ENCODE data around the gene CD177. TPM values are rescaled to one million over a fixed set of nuclear protein-coding genes. Genes with fewer than 3 reads are reported as not detected.
A peak's percentile ranks its signal among the peaks of the same experiment; 100 is the strongest.

Gene CD177
- total and polyA plus RNA-seq, 2 of the 8 experiments (the other 6 are each of a cell fraction or from before 2014, with no cell fraction given): 3.4 to 10.0 TPM

DNA sequence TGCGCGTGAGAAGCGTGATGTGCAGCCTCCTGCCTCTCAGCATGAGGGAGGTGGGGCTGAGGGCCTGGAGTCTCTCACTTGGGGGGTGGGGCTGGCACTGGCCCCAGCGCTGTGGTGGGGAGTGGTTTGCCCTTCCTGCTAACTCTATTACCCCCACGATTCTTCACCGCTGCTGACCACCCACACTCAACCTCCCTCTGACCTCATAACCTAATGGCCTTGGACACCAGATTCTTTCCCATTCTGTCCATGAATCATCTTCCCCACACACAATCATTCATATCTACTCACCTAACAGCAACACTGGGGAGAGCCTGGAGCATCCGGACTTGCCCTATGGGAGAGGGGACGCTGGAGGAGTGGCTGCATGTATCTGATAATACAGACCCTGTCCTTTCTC lies 8.7 kb downstream of the CD177 start:
- no peak overlapping the region for H2BK20ac ChIP-seq (ENCODE audit: low read length)
- FAIRE-seq (no peak), DNase-seq (ENCODE audit: low read depth in 1 of 2, low spot score in 2 of 2) (no peak)
- H2AFZ ChIP-seq (ENCODE audit: low read length): no peak overlapping the region
- H3K9me3 ChIP-seq (ENCODE audit: insufficient read depth in 2 of 2, low read depth in 1 of 2, low read length in 1 of 2): no peaks in the 10 kb centered on the region
- H3K27me3 ChIP-seq (replicated peaks in 1 of 4; ENCODE audit: control insufficient read depth in 3 of 4, extremely low read depth in 1 of 4, insufficient read depth in 3 of 4, low read length in 3 of 4): no peaks in the 10 kb centered on the region
- H3K4me3 ChIP-seq (ENCODE audit: extremely low read depth in 1 of 4, insufficient read depth in 2 of 4, low read depth in 3 of 4, low read length in 4 of 4): no peak overlapping the region
- no peak overlapping the region for H3K4ac ChIP-seq (replicated peaks; ENCODE audit: insufficient read length, low read depth, low read length)
- H3K79me1 ChIP-seq (ENCODE audit: low read depth, low read length): no peaks in the 10 kb centered on the region
- H3K14ac ChIP-seq (ENCODE audit: insufficient read length): no peak overlapping the region
- no peak overlapping the region for H2BK15ac ChIP-seq (ENCODE audit: low read length)
- no peak overlapping the region for H2BK5ac ChIP-seq (ENCODE audit: low read depth, low read length)
- H2AK5ac ChIP-seq (ENCODE audit: low read depth, low read length): no peak overlapping the region
- H2BK120ac ChIP-seq (replicated peaks; ENCODE audit: low read depth, low read length): no peak overlapping the region
- H3K18ac ChIP-seq (ENCODE audit: extremely low read depth, low read length): no peak overlapping the region
- H4K20me1 ChIP-seq (replicated peaks in 1 of 2; ENCODE audit: control insufficient read depth in 1 of 2, insufficient read depth in 2 of 2, low read length in 2 of 2): no peaks in the 10 kb centered on the region
- ChIA-PET POLR2A (ENCODE audit: partially characterized antibody) (no interaction called here), CTCF (ENCODE audit: partially characterized antibody) (no interaction called here)
- H3K4me2 ChIP-seq (ENCODE audit: insufficient read depth in 1 of 2, low read depth in 2 of 2, low read length in 2 of 2): no peak overlapping the region
- 0 out of 2 replicates have a peak overlapping the region, but pooled peaks have one; percentile 27 for H2BK12ac ChIP-seq (ENCODE audit: low read depth, low read length)
- no peak overlapping the region for H3K56ac ChIP-seq (replicated peaks; ENCODE audit: insufficient read length, low read depth, low read length)
- H4K8ac ChIP-seq (ENCODE audit: extremely low read depth, insufficient read depth, low read length): no peak overlapping the region
- no peak overlapping the region for H3K27ac ChIP-seq (ENCODE audit: low read depth, low read length)
- H3K79me2 ChIP-seq (ENCODE audit: control insufficient read depth in 1 of 2, insufficient read depth in 2 of 2, low read length in 2 of 2): no peaks in the 10 kb centered on the region
- H3K9ac ChIP-seq (replicated peaks in 1 of 4; ENCODE audit: extremely low read depth in 1 of 4, low read depth in 3 of 4, low read length in 3 of 4): no peak overlapping the region
- H4K91ac ChIP-seq (replicated peaks; ENCODE audit: insufficient read length, low read length): no peak overlapping the region
- H4K5ac ChIP-seq (ENCODE audit: insufficient read length, low read depth, low read length): no peak overlapping the region
- peaks cover 0 to 3% (median 0%) of the 10 kb centered on the region in 4 experiments; a peak in 2 of 7 replicates for H3K4me1 ChIP-seq (replicated peaks in 1 of 4; ENCODE audit: control insufficient read depth in 3 of 4, insufficient read depth in 4 of 4, low read length in 3 of 4)
- no peaks in the 10 kb centered on the region for H3K23me2 ChIP-seq (ENCODE audit: low read depth, low read length)
- no peaks in the 10 kb centered on the region for H3K36me3 ChIP-seq (ENCODE audit: control insufficient read depth in 2 of 4, insufficient read depth in 4 of 4, low read length in 3 of 4)
- H3K23ac ChIP-seq (ENCODE audit: insufficient read length): no peak overlapping the region
- WGBS, 2 experiments (ENCODE audit: extremely low coverage in 1 of 2, insufficient coverage in 1 of 2, insufficient read length in 1 of 2, insufficient replicate concordance in 2 of 2, low coverage in 1 of 2, low lambda C conversion rate in 2 of 2, missing lambda C conversion rate in 1 of 2): 86% methylated on average over 8 of the region's 8 CpGs; no CpG with 5 or more reads in 1 of the 2 experiments
- TF ChIP-seq, protein P1, sequence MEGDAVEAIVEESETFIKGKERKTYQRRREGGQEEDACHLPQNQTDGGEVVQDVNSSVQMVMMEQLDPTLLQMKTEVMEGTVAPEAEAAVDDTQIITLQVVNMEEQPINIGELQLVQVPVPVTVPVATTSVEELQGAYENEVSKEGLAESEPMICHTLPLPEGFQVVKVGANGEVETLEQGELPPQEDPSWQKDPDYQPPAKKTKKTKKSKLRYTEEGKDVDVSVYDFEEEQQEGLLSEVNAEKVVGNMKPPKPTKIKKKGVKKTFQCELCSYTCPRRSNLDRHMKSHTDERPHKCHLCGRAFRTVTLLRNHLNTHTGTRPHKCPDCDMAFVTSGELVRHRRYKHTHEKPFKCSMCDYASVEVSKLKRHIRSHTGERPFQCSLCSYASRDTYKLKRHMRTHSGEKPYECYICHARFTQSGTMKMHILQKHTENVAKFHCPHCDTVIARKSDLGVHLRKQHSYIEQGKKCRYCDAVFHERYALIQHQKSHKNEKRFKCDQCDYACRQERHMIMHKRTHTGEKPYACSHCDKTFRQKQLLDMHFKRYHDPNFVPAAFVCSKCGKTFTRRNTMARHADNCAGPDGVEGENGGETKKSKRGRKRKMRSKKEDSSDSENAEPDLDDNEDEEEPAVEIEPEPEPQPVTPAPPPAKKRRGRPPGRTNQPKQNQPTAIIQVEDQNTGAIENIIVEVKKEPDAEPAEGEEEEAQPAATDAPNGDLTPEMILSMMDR (IDR thresholded peaks at IDR 0.05; ENCODE audit: control extremely low read depth in 1 of 3, insufficient read depth in 1 of 3, low read depth in 1 of 3, low read length in 3 of 3): no peak
- no peak for TF ChIP-seq JUN (IDR thresholded peaks at IDR 0.05; ENCODE audit: low read depth, low read length)
- TF ChIP-seq RNF2 (IDR thresholded peaks at IDR 0.05; ENCODE audit: borderline replicate concordance, low read depth, low read length, missing control alignments, poor library complexity, severe bottlenecking): no peak
- TF ChIP-seq RAD21 (IDR thresholded peaks at IDR 0.05 in 1 of 2, conservative IDR thresholded peaks at IDR 0.05 in 1 of 2; ENCODE audit: low read depth in 2 of 2, low read length in 2 of 2): no peak
- no peak for TF ChIP-seq EGR1 (IDR thresholded peaks at IDR 0.05; ENCODE audit: borderline replicate concordance, low read depth, low read length)
- TF ChIP-seq SIN3A (conservative IDR thresholded peaks at IDR 0.05 in 1 of 2, IDR thresholded peaks at IDR 0.05 in 1 of 2; ENCODE audit: low read depth in 1 of 2, low read length in 2 of 2): no peak
- no peak for TF ChIP-seq POU5F1 (IDR thresholded peaks at IDR 0.05; ENCODE audit: low read depth, low read length)
- TF ChIP-seq, protein P2, sequence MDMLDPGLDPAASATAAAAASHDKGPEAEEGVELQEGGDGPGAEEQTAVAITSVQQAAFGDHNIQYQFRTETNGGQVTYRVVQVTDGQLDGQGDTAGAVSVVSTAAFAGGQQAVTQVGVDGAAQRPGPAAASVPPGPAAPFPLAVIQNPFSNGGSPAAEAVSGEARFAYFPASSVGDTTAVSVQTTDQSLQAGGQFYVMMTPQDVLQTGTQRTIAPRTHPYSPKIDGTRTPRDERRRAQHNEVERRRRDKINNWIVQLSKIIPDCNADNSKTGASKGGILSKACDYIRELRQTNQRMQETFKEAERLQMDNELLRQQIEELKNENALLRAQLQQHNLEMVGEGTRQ (IDR thresholded peaks at IDR 0.05; ENCODE audit: low read length): no peak
- TF ChIP-seq FOSL1 (IDR thresholded peaks at IDR 0.05; ENCODE audit: insufficient read depth, low read depth, low read length): no peak
